ENCODE data around the gene RIMKLB. TPM values are rescaled to one million over a fixed set of nuclear protein-coding genes. Genes with fewer than 3 reads are reported as not detected.

The RIMKLB gene
- total and polyA plus RNA-seq, 2 of the 8 experiments (the other 6 are each of a cell fraction or from before 2014, with no cell fraction given) = 37.8 to 78.2 TPM

GRCh38 chr12:8662593-8662992 is 35.2 kb upstream of the RIMKLB start, which contains the start of gene MFAP5:
Gene MFAP5, minus strand, starts transcription at chr12:8662826. Its CDS starts 722 bp downstream, at chr12:8662104.
- H2BK5ac ChIP-seq (ENCODE audit: low read depth, low read length) = no peak within 1 kb of the TSS
- H3K79me2 ChIP-seq (ENCODE audit: control insufficient read depth in 1 of 2, insufficient read depth in 2 of 2, low read length in 2 of 2) = no peaks in the 10 kb centered on the region
- H3K4me1 ChIP-seq (replicated peaks in 1 of 4; ENCODE audit: control insufficient read depth in 3 of 4, insufficient read depth in 4 of 4, low read length in 3 of 4) = no peaks in the 10 kb centered on the region; a peak in 1 of 7 replicates
- H2AK5ac ChIP-seq (ENCODE audit: low read depth, low read length) = no peak within 1 kb of the TSS
- no peak within 1 kb of the TSS for H3K14ac ChIP-seq (ENCODE audit: insufficient read length)
- H3K9me3 ChIP-seq (ENCODE audit: insufficient read depth in 2 of 2, low read depth in 1 of 2, low read length in 1 of 2) = no peaks in the 10 kb centered on the region
- no peak within 1 kb of the TSS for H4K91ac ChIP-seq (replicated peaks; ENCODE audit: insufficient read length, low read length)
- H3K18ac ChIP-seq (ENCODE audit: extremely low read depth, low read length) = no peak within 1 kb of the TSS
- CTCF ChIA-PET (ENCODE audit: partially characterized antibody) = interaction anchor here (0.6 to 1.3 kb wide), 3 partner anchors 44 to 228 kb away, joined by 3 read pairs; no protein-coding TSS in a partner anchor
- no peak within 1 kb of the TSS for H4K5ac ChIP-seq (ENCODE audit: insufficient read length, low read depth, low read length)
- POLR2A ChIA-PET (ENCODE audit: partially characterized antibody) = no interaction called here
- H2BK120ac ChIP-seq (replicated peaks; ENCODE audit: low read depth, low read length) = no peak within 1 kb of the TSS
- H2AFZ ChIP-seq (ENCODE audit: low read length) = peak within 1 kb of the TSS; percentile 89; the same call in 1 of the 2 replicates
- no peak within 1 kb of the TSS for H3K9ac ChIP-seq (replicated peaks in 1 of 4; ENCODE audit: extremely low read depth in 1 of 4, low read depth in 3 of 4, low read length in 3 of 4)
- no peaks in the 10 kb centered on the region for H3K79me1 ChIP-seq (ENCODE audit: low read depth, low read length)
- H2BK15ac ChIP-seq (ENCODE audit: low read length) = no peak within 1 kb of the TSS
- no peak within 1 kb of the TSS for H3K23ac ChIP-seq (ENCODE audit: insufficient read length)
- H3K23me2 ChIP-seq (ENCODE audit: low read depth, low read length) = no peaks in the 10 kb centered on the region
- H3K56ac ChIP-seq (replicated peaks; ENCODE audit: insufficient read length, low read depth, low read length) = no peak within 1 kb of the TSS
- DNase-seq (ENCODE audit: low read depth in 1 of 2, low spot score in 2 of 2) (no peak), FAIRE-seq (no peak)
- H3K4ac ChIP-seq (replicated peaks; ENCODE audit: insufficient read length, low read depth, low read length) = no peak within 1 kb of the TSS
- H3K4me3 ChIP-seq (ENCODE audit: extremely low read depth in 1 of 4, insufficient read depth in 2 of 4, low read depth in 3 of 4, low read length in 4 of 4) = no peak within 1 kb of the TSS
- no peak within 1 kb of the TSS for H4K8ac ChIP-seq (ENCODE audit: extremely low read depth, insufficient read depth, low read length)
- H3K27me3 ChIP-seq (replicated peaks in 1 of 4; ENCODE audit: control insufficient read depth in 3 of 4, extremely low read depth in 1 of 4, insufficient read depth in 3 of 4, low read length in 3 of 4) = no peaks in the 10 kb centered on the region
- peak within 1 kb of the TSS; percentile 20; the same call in 1 of the 2 replicates for H2BK12ac ChIP-seq (ENCODE audit: low read depth, low read length)
- 88% methylated on average over 6 of the region's 6 CpGs; no CpG with 5 or more reads in 1 of the 2 experiments for WGBS, 2 experiments (ENCODE audit: extremely low coverage in 1 of 2, insufficient coverage in 1 of 2, insufficient read length in 1 of 2, insufficient replicate concordance in 2 of 2, low coverage in 1 of 2, low lambda C conversion rate in 2 of 2, missing lambda C conversion rate in 1 of 2)
- no peak within 1 kb of the TSS for H2BK20ac ChIP-seq (ENCODE audit: low read length)
- H3K4me2 ChIP-seq (ENCODE audit: insufficient read depth in 1 of 2, low read depth in 2 of 2, low read length in 2 of 2) = no peak within 1 kb of the TSS
- no peaks in the 10 kb centered on the region for H4K20me1 ChIP-seq (replicated peaks in 1 of 2; ENCODE audit: control insufficient read depth in 1 of 2, insufficient read depth in 2 of 2, low read length in 2 of 2)
- H3K27ac ChIP-seq (ENCODE audit: low read depth, low read length) = no peak within 1 kb of the TSS
- no peaks in the 10 kb centered on the region for H3K36me3 ChIP-seq (ENCODE audit: control insufficient read depth in 2 of 4, insufficient read depth in 4 of 4, low read length in 3 of 4)
- TF ChIP-seq TCF12 (IDR thresholded peaks at IDR 0.05; ENCODE audit: low read depth, low read length) (no peak), ZNF274 (IDR thresholded peaks at IDR 0.05; ENCODE audit: borderline replicate concordance, extremely low read depth, low read length) (no peak), POLR2A (IDR thresholded peaks at IDR 0.05; ENCODE audit: control extremely low read depth in 1 of 2, low read depth in 2 of 2, low read length in 2 of 2) (no peak), SP4 (IDR thresholded peaks at IDR 0.05; ENCODE audit: low read length) (no peak), SUZ12 (IDR thresholded peaks at IDR 0.05; ENCODE audit: low read length) (no peak), SP1 (IDR thresholded peaks at IDR 0.05; ENCODE audit: low read depth, low read length) (no peak), JUND (IDR thresholded peaks at IDR 0.05; ENCODE audit: low read length) (no peak), EZH2 (IDR thresholded peaks at IDR 0.05; ENCODE audit: low read depth, low read length, severe bottlenecking) (no peak), TEAD4 (IDR thresholded peaks at IDR 0.05; ENCODE audit: low read depth, low read length) (no peak), SAP30 (IDR thresholded peaks at IDR 0.05; ENCODE audit: insufficient read depth, insufficient replicate concordance, low read length) (no peak), CTCF (IDR thresholded peaks at IDR 0.05; ENCODE audit: control extremely low read depth in 1 of 3, insufficient read depth in 1 of 3, low read depth in 1 of 3, low read length in 3 of 3) (no peak), BCL11A (IDR thresholded peaks at IDR 0.05; ENCODE audit: low read depth in 2 of 2, low read length in 2 of 2) (no peak), BACH1 (IDR thresholded peaks at IDR 0.05; ENCODE audit: low read length) (no peak)

Measured in H1 (cell line).